Activated naive CD4-positive, alpha-beta T cell treated with anti-CD3 and anti-CD28 coated beads, Interleukin-2, amount 50 U/mL, for 72 hours (primary cell): Measurements from ENCODE around the gene DCAF11. TPM values are rescaled to one million over a fixed set of nuclear protein-coding genes. Genes with fewer than 3 reads are reported as not detected.

Experiments
- ATAC-seq, 2 donors: fragments of 150-1000 bp; cut with Tn5 transposase; 2 replicates each; pipeline ENCODE4 v1.10.0; 2021; ENCODE audit warnings: mild to moderate bottlenecking in 2 of 2, moderate library complexity in 2 of 2
- DNase-seq, 2 donors: peaks; one replicate each; pipeline ENCODE4 v3.0.0; 2021 to 2022; ENCODE audit warnings: low spot score in 2 of 2
- H3K27ac Mint-ChIP-seq, 2 donors: one replicate each; pipeline ENCODE4 v1.8.0; 2022; ENCODE audit warnings: mild to moderate bottlenecking in 2 of 2, mixed read lengths in 2 of 2
- H3K36me3 Mint-ChIP-seq, 2 donors: one replicate each; pipeline ENCODE4 v1.8.0; 2022; ENCODE audit warnings: mixed read lengths in 2 of 2
- H3K9me3 Mint-ChIP-seq, 2 donors: one replicate each; pipeline ENCODE4 v1.8.0; 2022; ENCODE audit warnings: mixed read lengths in 2 of 2
- total RNA-seq, 2 donors: library from RNA; stranded (reverse); gene quantifications; one replicate each; pipeline ENCODE4 v1.2.3, GENCODE V29; 2022

The DCAF11 gene
- total RNA-seq, 2 donors from 2014 or later = 66.7 to 146 TPM

GRCh38 chr14:24155100-24155499, 40.5 kb downstream of the DCAF11 start:
- no peaks in the 10 kb centered on the region for H3K9me3 Mint-ChIP-seq
- peak overlapping the region in 1 of 2 donors; percentile 72 for H3K27ac Mint-ChIP-seq
- no peak for DNase-seq
- peaks cover 0 to 31% of the 10 kb centered on the region in 2 donors for H3K36me3 Mint-ChIP-seq
- no peak for ATAC-seq

- Mint-ChIP-seq H3K9me3 (no peaks in the 10 kb centered on the region), H3K27ac (peak overlapping the region; percentile 19 to 78), H3K36me3 (peaks cover 16 to 40% of the 10 kb centered on the region in 2 donors)
- no peak for ATAC-seq
- no peak for DNase-seq
Observed at GRCh38 chr14:24156840-24157239, 42.3 kb downstream of the DCAF11 start.

GRCh38 chr14:24157331-24157730, 42.8 kb downstream of the DCAF11 start:
- DNase-seq (no peak), ATAC-seq (no peak)
- Mint-ChIP-seq H3K36me3 (peaks cover 21 to 45% of the 10 kb centered on the region in 2 donors), H3K9me3 (no peaks in the 10 kb centered on the region), H3K27ac (peak overlapping the region; percentile 19 to 83)

GRCh38 chr14:24159777-24160498, 45.4 kb downstream of the DCAF11 start:
- peak overlapping the region; percentile 100 for H3K27ac Mint-ChIP-seq
- H3K36me3 Mint-ChIP-seq = peaks cover 33 to 67% of the 10 kb centered on the region in 2 donors
- H3K9me3 Mint-ChIP-seq = no peaks in the 10 kb centered on the region
- DNase-seq (no peak), ATAC-seq (no peak)

- Mint-ChIP-seq H3K9me3 (no peaks in the 10 kb centered on the region), H3K36me3 (peaks cover 33 to 70% of the 10 kb centered on the region in 2 donors), H3K27ac (peak overlapping the region; percentile 100)
- no peak for DNase-seq
- no peak for ATAC-seq
Observed at GRCh38 chr14:24160499-24160849, 45.9 kb downstream of the DCAF11 start.

- ATAC-seq (peak; percentile 86 to 89), DNase-seq (peak; percentile 98 to 100)
- Mint-ChIP-seq H3K36me3 (peaks cover 33 to 69% of the 10 kb centered on the region in 2 donors), H3K27ac (peak within 1 kb of the TSS; percentile 100), H3K9me3 (no peaks in the 10 kb centered on the region)
Observed at GRCh38 chr14:24160850-24161804, 46.5 kb downstream of the DCAF11 start, which contains the start of gene IRF9. Gene IRF9 (plus strand): TSS chr14:24161265. CDS start chr14:24162145, 880 bp downstream.

- no peak for DNase-seq
- peak in 1 of 2 donors; percentile 23 for ATAC-seq
- Mint-ChIP-seq H3K36me3 (peaks cover 33 to 71% of the 10 kb centered on the region in 2 donors), H3K27ac (peak overlapping the region; percentile 100), H3K9me3 (no peaks in the 10 kb centered on the region)
Observed at GRCh38 chr14:24162093-24162492, 47.5 kb downstream of the DCAF11 start.

GRCh38 chr14:24164518-24164991, 50.0 kb downstream of the DCAF11 start:
- H3K27ac Mint-ChIP-seq = peak overlapping the region; percentile 100
- H3K36me3 Mint-ChIP-seq = peaks cover 38 to 81% of the 10 kb centered on the region in 2 donors
- ATAC-seq (no peak), DNase-seq (no peak)
- H3K9me3 Mint-ChIP-seq = no peaks in the 10 kb centered on the region

- ATAC-seq (no peak), DNase-seq (no peak)
- Mint-ChIP-seq H3K9me3 (no peaks in the 10 kb centered on the region), H3K27ac (peak overlapping the region; percentile 72 to 90), H3K36me3 (peaks cover 34 to 77% of the 10 kb centered on the region in 2 donors)
Observed at GRCh38 chr14:24165785-24166184, 51.2 kb downstream of the DCAF11 start.

GRCh38 chr14:24167469-24168114, 53.0 kb downstream of the DCAF11 start:
- H3K27ac Mint-ChIP-seq = peak overlapping the region; percentile 72 to 95
- no peak for ATAC-seq
- no peaks in the 10 kb centered on the region for H3K9me3 Mint-ChIP-seq
- DNase-seq = no peak
- H3K36me3 Mint-ChIP-seq = peaks cover 16 to 67% of the 10 kb centered on the region in 2 donors

- DNase-seq (peak; percentile 60 to 73), ATAC-seq (peak; percentile 74)
- H3K36me3 Mint-ChIP-seq = peaks cover 13 to 37% of the 10 kb centered on the region in 2 donors
Observed at GRCh38 chr14:24171422-24172260, 57.1 kb downstream of the DCAF11 start, which contains the start of gene REC8. Gene REC8 (plus strand): TSS chr14:24172080. CDS start chr14:24172553, 473 bp downstream.

GRCh38 chr14:24172261-24172860, 57.8 kb downstream of the DCAF11 start:
- Mint-ChIP-seq H3K9me3 (no peaks in the 10 kb centered on the region), H3K36me3 (peaks cover 13 to 32% of the 10 kb centered on the region in 2 donors), H3K27ac (peak overlapping the region; percentile 50 to 74)
- ATAC-seq (no peak), DNase-seq (no peak)

More at GRCh38 chr14:24171422-24172260, 57.1 kb downstream of the DCAF11 start, which contains the start of gene REC8:
- Mint-ChIP-seq H3K27ac (peak within 1 kb of the TSS; percentile 74 to 95), H3K9me3 (no peaks in the 10 kb centered on the region)

GRCh38 chr14:24172871-24173281, 58.3 kb downstream of the DCAF11 start:
- Mint-ChIP-seq H3K36me3 (peaks cover 13 to 28% of the 10 kb centered on the region in 2 donors), H3K9me3 (no peaks in the 10 kb centered on the region), H3K27ac (peak overlapping the region; percentile 73 to 85)
- no peak for DNase-seq
- ATAC-seq = no peak
